Glomerular visceral epithelial cell (primary cell): Measurements from ENCODE around the gene SRGAP3.

ENCODE experiments used
- DNase-seq: peaks from one replicate; pipeline ENCODE4 v3.0.0-alpha.2; 2016; ENCODE audit errors: extremely low spot score

SRGAP3 gene

GRCh38 chr3:8968375-8968882, 281.0 kb downstream of the SRGAP3 start:
- DNase-seq: no peak

- no peak for DNase-seq
These were observed 281.9 kb downstream of the SRGAP3 start for GRCh38 chr3:8967553-8967952.

- no peak for DNase-seq
These were observed 282.6 kb downstream of the SRGAP3 start for GRCh38 chr3:8966820-8967348.

DNA sequence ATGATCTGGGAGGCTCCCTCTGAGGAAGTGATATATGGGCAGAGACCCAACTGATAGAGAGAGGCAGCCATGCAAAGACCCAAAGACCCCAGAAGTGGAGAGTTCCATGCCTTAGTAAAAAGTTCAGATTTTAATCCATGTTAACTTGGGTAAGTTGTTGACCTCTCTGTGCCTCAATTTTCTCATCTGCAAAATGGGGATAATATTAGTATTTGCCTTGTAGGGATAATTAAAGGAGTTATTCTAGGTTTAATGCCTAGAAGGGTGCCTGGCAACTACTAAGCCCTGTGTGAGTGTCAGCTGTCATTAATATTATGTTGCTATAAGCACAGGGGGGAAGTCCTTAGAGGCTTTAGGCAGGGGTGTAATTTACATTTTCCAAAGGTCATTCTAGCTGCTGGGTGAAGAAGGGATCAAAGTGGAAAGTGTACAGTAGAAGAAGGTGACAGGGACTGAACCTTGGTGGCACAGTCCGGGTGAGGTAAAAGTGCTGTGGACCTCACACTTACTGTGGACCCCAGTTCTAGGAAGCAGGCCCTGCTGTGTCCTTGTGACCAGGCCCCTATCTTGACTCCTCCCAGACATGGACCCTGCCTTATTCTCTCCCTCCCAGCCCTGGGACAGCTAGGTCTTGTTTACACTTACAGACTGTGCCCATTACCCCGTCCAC, 283.2 kb downstream of the SRGAP3 start:
- no peak for DNase-seq

DNA sequence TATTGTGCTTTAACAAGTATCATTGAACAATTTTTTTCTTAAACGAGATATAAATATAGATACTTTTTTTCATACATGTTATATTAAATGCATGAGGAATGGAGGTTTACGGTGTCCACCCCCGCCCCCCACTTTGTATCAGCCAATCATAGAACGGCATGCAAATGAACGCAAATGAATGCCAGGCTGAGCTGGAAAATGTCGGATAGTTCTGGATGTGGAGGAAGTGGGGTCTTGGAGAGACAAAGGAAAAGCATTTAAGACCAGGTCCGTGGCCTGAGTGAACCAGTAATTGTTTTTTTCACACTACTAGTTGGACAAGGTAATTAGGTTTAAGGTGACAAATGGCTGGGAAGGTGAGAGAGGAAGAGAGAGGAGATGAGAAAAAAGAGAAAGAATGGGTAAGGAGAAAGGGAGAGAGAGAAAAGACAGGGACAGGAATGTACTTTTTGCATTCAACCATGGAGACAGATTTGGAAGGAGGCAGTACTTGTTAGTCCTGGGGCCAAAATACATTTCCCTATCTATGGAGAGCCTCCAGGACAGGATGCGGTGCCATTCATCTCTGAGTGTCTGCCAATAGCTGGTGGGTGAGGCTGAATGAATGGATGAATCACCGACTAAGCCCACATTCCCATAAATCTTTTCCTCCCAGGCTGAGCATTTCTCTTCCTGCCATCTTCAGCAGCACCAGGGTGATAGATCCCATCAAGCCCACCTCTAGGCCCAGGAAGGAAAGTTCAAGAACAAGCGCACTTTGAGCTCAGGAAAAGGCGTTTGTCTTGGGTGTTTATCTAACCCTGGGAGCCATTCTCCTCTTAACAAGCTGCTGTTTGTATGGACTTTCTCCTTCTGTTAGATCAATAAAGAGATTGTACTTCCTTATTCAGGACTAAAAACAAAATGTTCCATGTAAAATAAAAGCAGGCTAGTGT, 284.7 kb downstream of the SRGAP3 start:
- DNase-seq: peak; percentile 68

GRCh38 chr3:8963137-8963853, 286.2 kb downstream of the SRGAP3 start, which contains the start of gene RAD18:
Gene RAD18 (minus strand): TSS chr3:8963472. CDS start chr3:8963385, 87 bp downstream.
- peak; percentile 91 for DNase-seq

DNA sequence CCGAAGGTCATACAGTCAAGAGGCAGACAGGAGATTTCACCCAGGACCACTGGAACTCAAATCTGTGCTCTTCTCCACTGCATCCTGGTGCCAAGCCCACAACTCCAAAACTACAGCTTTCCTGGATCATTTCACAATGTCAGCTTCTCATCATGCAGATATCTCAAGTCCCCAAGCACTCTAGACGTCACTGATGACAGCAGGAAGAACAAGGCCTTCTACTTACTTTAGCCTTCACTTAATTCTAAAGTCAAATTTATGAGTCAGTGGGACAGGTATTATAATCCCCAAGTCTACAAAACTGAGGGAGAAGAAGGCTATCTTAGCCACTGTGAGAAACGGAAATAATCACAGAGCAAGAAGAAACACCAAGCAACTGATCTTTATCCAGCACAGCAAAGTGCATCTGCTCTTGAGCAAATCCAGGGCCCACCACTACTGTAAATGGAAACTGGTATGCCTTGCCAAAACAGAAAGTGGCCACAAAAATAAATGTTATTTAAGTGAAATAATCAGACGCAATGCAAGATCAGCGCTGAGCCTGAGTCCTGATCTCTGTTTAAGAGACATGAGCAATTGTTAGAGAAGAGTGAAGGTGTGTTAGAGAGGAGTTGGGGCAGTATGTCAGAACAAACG, 287.1 kb downstream of the SRGAP3 start:
- DNase-seq: no peak

DNA sequence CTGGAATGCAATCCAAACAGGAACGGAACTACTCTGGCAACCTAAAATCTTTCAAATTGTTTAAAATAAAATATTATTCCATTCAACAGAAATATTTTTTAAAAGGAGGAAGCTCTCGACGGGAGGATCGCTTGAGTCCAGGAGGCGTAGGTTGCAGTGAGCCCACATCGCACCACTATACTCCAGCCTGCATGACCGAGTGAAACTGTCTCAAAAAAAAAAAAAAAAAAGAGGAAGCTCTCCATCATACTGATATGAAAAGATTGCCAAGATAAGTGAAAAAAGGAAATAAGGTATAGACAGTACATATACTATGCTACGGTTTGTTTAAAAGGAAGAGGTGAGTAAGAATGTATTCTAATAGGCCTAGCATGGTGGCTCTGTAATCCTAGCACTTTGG, 289.8 kb downstream of the SRGAP3 start:
- no peak for DNase-seq

DNA sequence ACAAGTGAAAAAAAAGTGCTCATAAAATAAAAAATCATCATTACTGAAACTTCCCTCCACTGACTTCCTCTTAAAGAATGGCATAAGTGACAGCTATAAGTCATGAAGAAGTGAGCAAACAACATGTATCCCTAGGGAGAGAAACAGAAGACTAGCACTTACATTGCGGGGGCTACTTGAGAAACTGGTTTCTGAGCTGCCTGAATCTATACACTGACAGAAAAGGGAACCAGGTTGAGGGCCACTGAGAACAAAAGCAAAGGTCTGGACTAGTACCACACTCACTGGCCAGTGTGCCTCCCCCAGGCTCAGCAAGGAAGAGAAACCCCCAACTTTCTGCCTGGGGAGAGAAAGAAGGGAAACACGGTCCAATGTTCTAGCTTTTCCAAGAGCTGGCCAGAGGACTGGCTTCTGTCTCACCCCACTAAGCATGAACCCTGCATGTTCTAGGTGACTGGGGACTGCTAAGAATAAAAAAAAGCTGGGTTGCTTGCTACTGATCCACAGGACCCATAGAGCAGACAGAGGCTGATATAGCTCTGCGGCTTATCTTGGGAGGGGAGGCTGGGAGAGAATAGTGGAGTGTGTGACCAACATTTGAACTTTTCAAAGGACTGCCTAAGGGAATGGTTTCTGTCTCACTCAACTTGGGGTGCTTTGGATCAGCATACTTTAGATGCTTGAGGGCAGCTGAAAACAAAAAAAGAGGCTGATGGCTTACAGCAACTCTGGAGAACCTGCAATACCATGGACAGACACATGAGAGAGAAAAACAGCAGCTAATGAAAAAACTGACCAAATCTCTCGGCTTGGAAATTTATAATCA, 294.3 kb downstream of the SRGAP3 start:
- no peak for DNase-seq

GRCh38 chr3:8953313-8953712, 296.1 kb downstream of the SRGAP3 start:
- no peak for DNase-seq

DNA sequence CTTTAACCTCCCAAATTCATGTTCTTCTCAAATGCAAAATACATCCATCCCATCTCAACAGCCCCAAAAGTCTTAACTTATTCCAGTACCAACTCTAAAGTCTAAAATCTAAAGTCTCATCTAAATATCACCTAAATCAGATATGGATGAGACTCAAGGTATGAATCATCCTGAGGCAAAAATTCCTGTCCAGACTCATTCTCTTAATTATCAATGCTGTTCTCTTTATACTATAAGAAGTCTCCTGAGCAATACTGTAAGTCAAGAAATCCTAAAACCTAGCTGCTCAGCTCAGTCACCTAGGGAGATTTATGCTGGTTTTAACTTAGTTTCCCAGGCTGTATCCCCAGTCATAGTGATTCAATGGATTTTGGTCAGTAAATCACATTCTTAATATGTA, 297.3 kb downstream of the SRGAP3 start:
- DNase-seq: no peak

DNA sequence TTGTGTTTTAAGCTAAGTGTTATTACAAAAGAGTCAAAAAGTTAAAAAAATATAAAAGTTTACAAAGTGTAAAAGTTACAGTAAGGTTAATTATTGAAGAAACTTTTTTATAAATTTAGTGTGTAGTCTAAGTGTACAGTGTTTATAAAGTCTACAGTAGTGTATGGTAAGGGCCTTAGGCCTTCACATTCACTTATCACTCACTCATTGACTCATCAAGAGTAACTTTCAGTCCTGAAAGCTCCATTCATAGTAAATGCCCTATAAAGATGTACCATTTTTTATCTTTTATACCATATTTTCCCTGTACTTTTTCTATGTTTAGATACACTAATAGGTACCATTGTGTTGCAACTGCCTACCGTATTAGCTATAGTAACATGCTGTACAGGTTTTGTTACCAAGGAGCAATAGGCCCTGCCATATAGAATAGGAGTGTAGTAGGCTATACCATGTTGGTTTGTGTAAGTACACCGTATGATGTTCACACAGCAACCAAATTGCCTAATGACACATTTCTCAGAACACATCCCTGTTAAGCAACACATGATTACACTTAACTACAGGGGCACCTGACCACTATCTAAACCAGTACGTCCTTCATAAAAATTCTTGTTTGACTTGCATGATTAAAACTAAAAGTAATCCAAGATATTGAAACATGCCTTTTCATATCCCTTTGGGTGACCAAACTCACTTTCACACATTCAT, 303.4 kb downstream of the SRGAP3 start:
- no peak for DNase-seq

GRCh38 chr3:8942746-8943488, 306.5 kb downstream of the SRGAP3 start:
- DNase-seq: no peak

DNA sequence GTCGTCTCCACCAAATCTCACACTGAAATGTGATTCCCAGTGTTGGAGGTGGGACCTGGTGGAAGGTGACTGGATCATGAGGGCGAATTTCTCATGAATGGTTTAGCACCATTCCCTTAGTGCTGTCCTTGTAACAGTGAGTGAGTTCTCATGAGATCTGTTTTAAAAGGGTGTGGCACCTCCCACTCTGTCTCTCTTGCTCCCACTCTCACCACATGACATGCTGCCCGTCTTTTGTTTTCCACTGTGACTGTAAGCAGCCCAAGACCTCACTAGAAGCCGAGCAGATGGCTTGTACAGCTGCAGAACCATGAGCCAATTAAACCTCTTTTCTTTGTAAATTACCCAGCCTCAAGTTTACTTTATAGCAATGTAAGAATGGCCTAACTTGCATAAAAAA, 307.3 kb downstream of the SRGAP3 start:
- no peak for DNase-seq

GRCh38 chr3:8938021-8938420, 311.4 kb downstream of the SRGAP3 start:
- peak; percentile 34 for DNase-seq

GRCh38 chr3:8937064-8938020, 312.1 kb downstream of the SRGAP3 start:
- peak; percentile 62 for DNase-seq

DNA sequence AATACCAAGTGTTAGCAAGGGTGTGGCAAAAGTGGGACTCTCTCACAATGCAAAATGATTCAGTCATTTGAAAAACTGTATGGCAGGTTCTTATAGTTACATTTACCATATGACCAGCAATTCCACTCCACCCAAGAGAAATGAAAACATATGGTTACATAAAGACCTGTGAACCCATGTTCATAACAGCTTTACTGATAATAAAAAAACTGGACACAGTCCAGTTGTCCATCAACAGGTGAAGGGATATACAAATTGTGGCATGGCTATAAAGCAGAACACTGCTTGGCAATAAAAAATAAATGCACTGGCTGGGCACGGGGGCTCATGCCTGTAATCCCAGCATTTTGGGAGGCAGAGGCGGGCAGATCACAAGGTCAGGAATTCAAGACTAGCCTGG, 316.9 kb downstream of the SRGAP3 start:
- no peak for DNase-seq

- DNase-seq: no peak
These were observed 318.1 kb downstream of the SRGAP3 start for GRCh38 chr3:8931342-8931741.
